C4-2B (cell line): ENCODE data around the gene PARD3B.

ENCODE experiments used
- CTCF ChIP-seq: fragments of 450-650 bp; conservative IDR thresholded peaks from 2 replicates; pipeline ENCODE4 v1.5.1; 2017; ENCODE audit warnings: mild to moderate bottlenecking
- ZFX ChIP-seq: fragments of 450-650 bp; IDR thresholded peaks from 2 replicates; pipeline ENCODE4 v1.6.1; 2017

DNA sequence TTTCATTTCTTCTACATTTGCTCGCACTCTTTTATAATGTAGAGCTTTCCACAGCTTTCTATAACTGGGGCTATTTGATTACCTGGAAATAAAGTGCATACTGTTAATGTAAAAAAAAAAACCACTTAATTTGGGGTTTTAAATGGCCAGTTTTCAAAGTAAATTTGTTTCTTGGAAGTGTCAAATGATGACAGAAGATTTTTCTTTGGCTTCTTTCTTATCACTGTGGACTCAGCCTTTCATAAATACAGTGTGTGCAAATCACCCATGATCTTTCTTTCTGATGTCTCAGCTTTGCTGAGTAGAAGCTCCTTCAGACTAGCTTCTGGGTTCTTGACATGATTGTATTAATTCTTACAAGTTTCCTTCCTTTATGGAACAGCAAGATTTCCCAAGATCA lies 525.6 kb downstream of the PARD3B start:
- TF ChIP-seq CTCF (no peak), ZFX (no peak)
